ENCODE data around the gene TMEM131.
"Not testable (repeated sequence)": the region's sequence is repeated elsewhere in the genome, so short reads cannot be mapped to it uniquely, and the experiment has no call there.

The TMEM131 gene

GRCh38 chr2:97718051-97718882 lies 277.5 kb downstream of the TMEM131 start:
- no peak for DNase-seq

- no peak for DNase-seq
Observed at GRCh38 chr2:97717613-97717995, 278.1 kb downstream of the TMEM131 start.

DNA sequence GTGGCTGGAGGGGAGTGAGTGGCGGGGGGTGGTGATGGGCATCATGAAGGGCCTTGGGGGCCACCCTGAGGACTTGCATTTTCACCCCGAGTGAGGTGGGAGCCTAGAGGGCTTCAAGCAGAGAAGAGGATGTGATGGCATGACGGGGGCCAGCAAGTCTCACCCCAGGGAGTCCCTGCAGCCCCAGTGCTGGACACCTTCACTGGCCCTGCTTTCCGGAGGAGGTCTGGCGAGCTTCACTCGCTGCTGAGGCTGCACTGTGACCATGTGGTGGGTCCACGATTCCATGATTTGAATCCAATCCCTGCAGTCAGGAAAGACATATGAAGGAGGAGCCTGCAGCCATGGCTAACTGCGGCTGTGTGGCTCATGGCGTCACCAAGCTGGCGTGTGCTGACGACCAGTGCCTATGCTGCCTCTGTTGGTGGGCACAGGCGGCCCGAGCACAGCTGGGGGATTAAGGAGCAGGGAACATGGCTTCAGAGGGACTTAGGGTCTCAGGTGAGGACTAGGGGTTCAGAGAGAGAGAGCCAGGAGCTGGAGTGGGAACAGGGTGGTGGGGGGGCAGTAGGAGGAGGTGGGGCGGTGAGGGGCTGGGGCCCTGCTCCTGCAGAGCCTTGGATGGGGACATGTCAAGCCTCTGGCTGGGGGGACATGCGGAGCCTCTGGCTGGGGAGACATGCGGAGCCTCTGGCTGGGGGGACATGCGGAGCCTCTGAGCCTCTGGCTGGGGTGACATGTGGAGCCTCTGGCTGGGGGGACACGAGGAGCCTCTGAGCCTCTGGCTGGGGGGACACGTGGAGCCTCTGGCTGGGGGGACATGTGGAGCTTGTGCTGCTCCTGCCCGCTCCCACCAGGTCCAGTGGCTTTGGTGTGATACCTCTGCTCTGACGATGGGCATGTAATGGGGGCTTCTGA lies 278.8 kb downstream of the TMEM131 start:
- DNase-seq = no peak

- DNase-seq = no peak
Observed at GRCh38 chr2:97715951-97716694, 279.6 kb downstream of the TMEM131 start.

DNA sequence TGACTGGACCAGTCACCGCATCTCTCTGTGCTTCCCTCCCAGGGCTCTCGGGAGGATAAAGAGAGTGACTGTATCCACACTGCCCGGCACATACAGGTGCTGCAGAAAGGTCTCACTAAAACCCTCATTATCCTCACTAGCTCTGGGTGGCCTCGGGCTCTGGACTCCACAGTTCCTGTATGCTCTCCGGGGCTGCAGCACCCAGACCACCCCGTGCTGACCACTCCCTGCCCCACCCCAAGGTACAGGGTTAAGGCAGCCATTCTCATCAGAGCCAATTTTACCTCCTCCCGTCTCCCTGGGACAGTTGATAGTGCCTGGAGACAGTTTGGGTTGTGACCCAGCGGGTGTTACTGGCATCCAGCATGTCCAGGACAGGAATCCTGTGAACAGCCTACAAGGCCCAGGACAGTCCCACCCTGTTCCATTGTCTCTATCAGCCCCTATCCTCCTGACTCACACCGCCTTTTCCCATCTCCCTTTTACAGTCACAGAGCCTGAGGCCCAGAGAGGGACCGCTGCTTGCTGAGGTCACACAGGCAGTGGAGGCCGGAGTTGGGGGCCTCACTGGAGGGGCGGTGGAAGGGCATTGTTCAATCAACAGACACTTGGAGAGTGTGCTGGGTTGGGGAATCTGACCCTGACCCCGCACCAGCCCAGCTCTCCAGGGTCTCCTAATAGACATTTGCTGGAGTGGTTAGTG lies 280.6 kb downstream of the TMEM131 start:
- no peak for DNase-seq

- DNase-seq = no peak
Observed at GRCh38 chr2:97714084-97714949, 281.4 kb downstream of the TMEM131 start.

GRCh38 chr2:97713296-97714083 lies 282.3 kb downstream of the TMEM131 start, which contains the start of gene ZAP70:
Gene ZAP70, plus strand, starts transcription at chr2:97713576. Its CDS starts 10,461 bp downstream, at chr2:97724037.
- no peak for DNase-seq

- no peak for DNase-seq
Observed at GRCh38 chr2:97712693-97713295, 283.0 kb downstream of the TMEM131 start.

- not testable (repeated sequence) for DNase-seq
Observed at GRCh38 chr2:97712175-97712574, 283.6 kb downstream of the TMEM131 start.

GRCh38 chr2:97711394-97711711 lies 284.4 kb downstream of the TMEM131 start:
- DNase-seq = no peak

- DNase-seq = no peak
Observed at GRCh38 chr2:97708608-97709007, 287.1 kb downstream of the TMEM131 start.

GRCh38 chr2:97708048-97708380 lies 287.7 kb downstream of the TMEM131 start:
- DNase-seq = no peak

- no peak for DNase-seq
Observed at GRCh38 chr2:97707362-97708047, 288.2 kb downstream of the TMEM131 start.

GRCh38 chr2:97706708-97707345 lies 288.9 kb downstream of the TMEM131 start:
- DNase-seq = no peak
